ENCODE results near the gene BTAF1. TPM values are rescaled to one million over a fixed set of nuclear protein-coding genes. Genes with fewer than 3 reads are reported as not detected.

Gene BTAF1
- polyA plus RNA-seq, 1 donor (not counting 4 experiments of a cell fraction or from before 2014, with no cell fraction given) = 42.9 TPM

DNA sequence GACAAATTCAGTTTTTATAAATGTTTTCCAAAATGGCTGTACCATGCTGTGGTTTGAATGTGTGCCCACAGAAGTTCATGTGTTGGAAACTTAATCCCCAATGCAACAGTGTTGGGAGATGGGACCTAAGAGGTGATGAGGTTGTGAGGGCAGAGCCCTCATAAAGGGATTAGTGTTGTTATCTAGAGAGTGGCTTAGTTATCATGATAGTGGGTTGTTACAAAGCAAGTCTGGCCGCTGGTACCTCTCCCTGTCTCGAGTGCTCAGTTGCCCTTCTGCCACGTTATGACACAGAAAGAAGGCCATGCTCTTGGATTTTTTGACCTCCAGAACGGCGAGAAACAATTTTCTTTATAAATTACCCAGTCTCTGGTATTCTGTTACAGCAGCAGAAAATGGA, 119.0 kb downstream of the BTAF1 start:
- DNase-seq (ENCODE audit: low read depth, low spot score) (no peak), FAIRE-seq (no peak)
- Histone ChIP-seq H3K4me3 (ENCODE audit: control insufficient read depth in 2 of 3, extremely low read depth in 1 of 3, insufficient read depth in 2 of 3, low read depth in 1 of 3, low read length in 3 of 3) (no peak overlapping the region), H3K9me3 (ENCODE audit: control insufficient read depth, low read depth, low read length) (no peaks in the 10 kb centered on the region), H3K36me3 (ENCODE audit: control insufficient read depth in 2 of 2, extremely low read depth in 1 of 2, insufficient read depth in 2 of 2, low read length in 2 of 2) (no peaks in the 10 kb centered on the region), H3K4me2 (ENCODE audit: control insufficient read depth, extremely low read depth, insufficient read depth, low read depth, low read length) (no peak overlapping the region), H3K9me1 (ENCODE audit: control insufficient read depth, extremely low read depth, insufficient read depth, low read length) (no peaks in the 10 kb centered on the region), H4K20me1 (ENCODE audit: control insufficient read depth, extremely low read depth, insufficient read depth, low read length) (no peaks in the 10 kb centered on the region), H3K27me3 (ENCODE audit: control insufficient read depth, extremely low read depth, insufficient read depth, low read length) (no peaks in the 10 kb centered on the region), H3K27ac (ENCODE audit: control insufficient read depth, insufficient read depth, low read length) (no peak overlapping the region), H3K9ac (ENCODE audit: control insufficient read depth, extremely low read depth, insufficient read depth, low read length) (no peak overlapping the region), H3K79me2 (ENCODE audit: control insufficient read depth, insufficient read depth, low read length) (no peaks in the 10 kb centered on the region), H3K4me1 (ENCODE audit: control insufficient read depth, extremely low read depth, insufficient read depth, low read length) (no peaks in the 10 kb centered on the region), H2AFZ (ENCODE audit: control insufficient read depth, low read length) (no peak overlapping the region)
- dilution Hi-C loops (cut with MboI; ENCODE audit: extremely low pct_ligation_motif_present, low sequenced_read_pairs) = no loop called here
- TF ChIP-seq EZH2 (IDR thresholded peaks at IDR 0.05; ENCODE audit: low read length) (no peak), CTCF (optimal IDR thresholded peaks at IDR 0.05 in 1 of 3, IDR thresholded peaks at IDR 0.05 in 1 of 3, conservative IDR thresholded peaks at IDR 0.05 in 1 of 3; ENCODE audit: extremely low read depth in 1 of 3, insufficient read depth in 2 of 3, low read length in 3 of 3) (no peak)

DNA sequence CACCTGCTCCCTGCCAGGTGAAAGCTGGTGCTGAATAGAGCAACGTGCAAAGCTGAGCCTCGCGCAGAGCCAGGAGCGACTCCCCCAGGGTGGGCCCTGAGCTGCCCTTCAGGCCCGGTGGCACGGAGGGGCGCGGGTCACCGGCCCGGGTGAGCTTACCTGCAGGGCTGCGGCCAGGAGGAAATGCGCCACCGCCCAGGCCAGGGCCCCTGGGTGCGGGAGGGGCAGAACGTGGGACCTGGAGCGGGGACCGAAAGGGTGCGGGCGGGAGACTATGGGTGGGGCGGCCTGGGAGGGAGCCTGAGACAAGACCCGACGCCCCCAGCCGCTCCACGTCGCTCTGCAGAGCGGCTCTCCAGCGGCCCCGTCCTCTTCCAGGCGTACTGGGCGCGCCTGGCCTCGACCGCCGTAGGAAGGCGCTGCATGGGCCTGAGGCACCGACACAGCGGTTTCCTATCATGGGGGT, 122.1 kb downstream of the BTAF1 start:
- H2AFZ ChIP-seq (ENCODE audit: control insufficient read depth, low read length) = no peak overlapping the region
- TF ChIP-seq EZH2 (IDR thresholded peaks at IDR 0.05; ENCODE audit: low read length) (no peak), CTCF (optimal IDR thresholded peaks at IDR 0.05 in 1 of 3, IDR thresholded peaks at IDR 0.05 in 1 of 3, conservative IDR thresholded peaks at IDR 0.05 in 1 of 3; ENCODE audit: extremely low read depth in 1 of 3, insufficient read depth in 2 of 3, low read length in 3 of 3) (no peak)
- H3K9me1 ChIP-seq (ENCODE audit: control insufficient read depth, extremely low read depth, insufficient read depth, low read length) = no peaks in the 10 kb centered on the region
- H4K20me1 ChIP-seq (ENCODE audit: control insufficient read depth, extremely low read depth, insufficient read depth, low read length) = no peaks in the 10 kb centered on the region
- no peaks in the 10 kb centered on the region for H3K36me3 ChIP-seq (ENCODE audit: control insufficient read depth in 2 of 2, extremely low read depth in 1 of 2, insufficient read depth in 2 of 2, low read length in 2 of 2)
- dilution Hi-C loops (cut with MboI; ENCODE audit: extremely low pct_ligation_motif_present, low sequenced_read_pairs) = no loop called here
- no peak overlapping the region for H3K4me2 ChIP-seq (ENCODE audit: control insufficient read depth, extremely low read depth, insufficient read depth, low read depth, low read length)
- no peak for DNase-seq (ENCODE audit: low read depth, low spot score)
- FAIRE-seq = no peak
- no peaks in the 10 kb centered on the region for H3K79me2 ChIP-seq (ENCODE audit: control insufficient read depth, insufficient read depth, low read length)
- no peak overlapping the region for H3K4me3 ChIP-seq (ENCODE audit: control insufficient read depth in 2 of 3, extremely low read depth in 1 of 3, insufficient read depth in 2 of 3, low read depth in 1 of 3, low read length in 3 of 3)
- no peaks in the 10 kb centered on the region for H3K9me3 ChIP-seq (ENCODE audit: control insufficient read depth, low read depth, low read length)
- no peaks in the 10 kb centered on the region for H3K4me1 ChIP-seq (ENCODE audit: control insufficient read depth, extremely low read depth, insufficient read depth, low read length)
- no peak overlapping the region for H3K27ac ChIP-seq (ENCODE audit: control insufficient read depth, insufficient read depth, low read length)
- no peaks in the 10 kb centered on the region for H3K27me3 ChIP-seq (ENCODE audit: control insufficient read depth, extremely low read depth, insufficient read depth, low read length)
- no peak overlapping the region for H3K9ac ChIP-seq (ENCODE audit: control insufficient read depth, extremely low read depth, insufficient read depth, low read length)

Measured in keratinocyte (primary cell).